Measurements from ENCODE around the gene FAM184A.

- TF ChIP-seq, protein P1, sequence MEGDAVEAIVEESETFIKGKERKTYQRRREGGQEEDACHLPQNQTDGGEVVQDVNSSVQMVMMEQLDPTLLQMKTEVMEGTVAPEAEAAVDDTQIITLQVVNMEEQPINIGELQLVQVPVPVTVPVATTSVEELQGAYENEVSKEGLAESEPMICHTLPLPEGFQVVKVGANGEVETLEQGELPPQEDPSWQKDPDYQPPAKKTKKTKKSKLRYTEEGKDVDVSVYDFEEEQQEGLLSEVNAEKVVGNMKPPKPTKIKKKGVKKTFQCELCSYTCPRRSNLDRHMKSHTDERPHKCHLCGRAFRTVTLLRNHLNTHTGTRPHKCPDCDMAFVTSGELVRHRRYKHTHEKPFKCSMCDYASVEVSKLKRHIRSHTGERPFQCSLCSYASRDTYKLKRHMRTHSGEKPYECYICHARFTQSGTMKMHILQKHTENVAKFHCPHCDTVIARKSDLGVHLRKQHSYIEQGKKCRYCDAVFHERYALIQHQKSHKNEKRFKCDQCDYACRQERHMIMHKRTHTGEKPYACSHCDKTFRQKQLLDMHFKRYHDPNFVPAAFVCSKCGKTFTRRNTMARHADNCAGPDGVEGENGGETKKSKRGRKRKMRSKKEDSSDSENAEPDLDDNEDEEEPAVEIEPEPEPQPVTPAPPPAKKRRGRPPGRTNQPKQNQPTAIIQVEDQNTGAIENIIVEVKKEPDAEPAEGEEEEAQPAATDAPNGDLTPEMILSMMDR (IDR thresholded peaks at IDR 0.05; ENCODE audit: borderline replicate concordance, extremely low read depth, low read length, poor library complexity, severe bottlenecking), result no peak
- TF ChIP-seq EZH2 (IDR thresholded peaks at IDR 0.05; ENCODE audit: borderline replicate concordance, low read depth, low read length, severe bottlenecking), result no peak
Observed at GRCh38 chr6:119100115-119100514, 21.7 kb upstream of the FAM184A start.
